ENCODE measurements around the gene CRY2.

GRCh38 chr11:45925550-45925949 is 78.3 kb downstream of the CRY2 start:
- TF ChIP-seq ZBTB7A (IDR thresholded peaks at IDR 0.05; ENCODE audit: low read depth), result no peak
- TF ChIP-seq EGR1 (IDR thresholded peaks at IDR 0.05), result no peak
- no peak for TF ChIP-seq EP300 (IDR thresholded peaks at IDR 0.05; ENCODE audit: borderline replicate concordance)
- TF ChIP-seq CEBPB (IDR thresholded peaks at IDR 0.05), result no peak
- no peak for TF ChIP-seq TAF1 (IDR thresholded peaks at IDR 0.05; ENCODE audit: low read depth)
- TF ChIP-seq YY1 (IDR thresholded peaks at IDR 0.05; ENCODE audit: low read depth), result no peak
- no peak for TF ChIP-seq RAD21 (IDR thresholded peaks at IDR 0.05; ENCODE audit: low read depth)
- TF ChIP-seq REST (IDR thresholded peaks at IDR 0.05; ENCODE audit: low read depth), result no peak
- TF ChIP-seq CREB1 (IDR thresholded peaks at IDR 0.05; ENCODE audit: low read depth), result no peak
- TF ChIP-seq MAX (IDR thresholded peaks at IDR 0.05), result no peak
- no peak for TF ChIP-seq USF1 (IDR thresholded peaks at IDR 0.05)
- no peak for TF ChIP-seq FOXM1 (IDR thresholded peaks at IDR 0.05; ENCODE audit: borderline replicate concordance, low read depth)
- no peak for TF ChIP-seq TEAD4 (IDR thresholded peaks at IDR 0.05)
